Stimulated activated CD4-positive, alpha-beta T cell treated with anti-CD3 and anti-CD28 coated beads, Interleukin-1b, Interleukin-23, amount 100 ng/mL, for 48 hours (primary cell): ENCODE measurements around the gene FGFR2.

ENCODE experiments used
- DNase-seq: peaks from one replicate; pipeline ENCODE4 v3.0.0-alpha.2; 2020

FGFR2 gene

GRCh38 chr10:121442086-121442935 is 155.9 kb downstream of the FGFR2 start:
- DNase-seq: no peak

DNA sequence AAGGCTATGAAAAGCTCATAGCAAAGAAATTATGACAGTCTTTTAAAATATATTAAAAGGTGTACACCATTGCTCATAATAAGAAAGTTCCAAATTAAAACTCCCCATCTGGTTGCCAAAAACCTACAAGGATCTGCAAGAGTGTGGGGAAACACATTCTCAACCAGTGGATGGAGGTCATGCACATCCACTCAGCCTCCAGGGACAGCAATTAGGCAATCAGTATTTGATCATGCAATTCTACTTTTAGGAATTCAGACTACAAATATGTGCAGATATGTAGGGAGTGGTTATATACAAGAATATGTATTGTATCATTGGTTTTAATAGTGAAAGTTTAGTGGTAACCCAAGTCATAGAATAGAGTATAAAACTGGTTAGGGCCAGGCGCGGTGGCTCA is 157.8 kb downstream of the FGFR2 start:
- DNase-seq: no peak

GRCh38 chr10:121438333-121438732 is 159.9 kb downstream of the FGFR2 start:
- no peak for DNase-seq

- DNase-seq: no peak
Observed at GRCh38 chr10:121437596-121437995, 160.6 kb downstream of the FGFR2 start.

GRCh38 chr10:121436630-121437341 is 161.5 kb downstream of the FGFR2 start:
- DNase-seq: no peak

GRCh38 chr10:121436281-121436629 is 162.0 kb downstream of the FGFR2 start:
- DNase-seq: no peak

DNA sequence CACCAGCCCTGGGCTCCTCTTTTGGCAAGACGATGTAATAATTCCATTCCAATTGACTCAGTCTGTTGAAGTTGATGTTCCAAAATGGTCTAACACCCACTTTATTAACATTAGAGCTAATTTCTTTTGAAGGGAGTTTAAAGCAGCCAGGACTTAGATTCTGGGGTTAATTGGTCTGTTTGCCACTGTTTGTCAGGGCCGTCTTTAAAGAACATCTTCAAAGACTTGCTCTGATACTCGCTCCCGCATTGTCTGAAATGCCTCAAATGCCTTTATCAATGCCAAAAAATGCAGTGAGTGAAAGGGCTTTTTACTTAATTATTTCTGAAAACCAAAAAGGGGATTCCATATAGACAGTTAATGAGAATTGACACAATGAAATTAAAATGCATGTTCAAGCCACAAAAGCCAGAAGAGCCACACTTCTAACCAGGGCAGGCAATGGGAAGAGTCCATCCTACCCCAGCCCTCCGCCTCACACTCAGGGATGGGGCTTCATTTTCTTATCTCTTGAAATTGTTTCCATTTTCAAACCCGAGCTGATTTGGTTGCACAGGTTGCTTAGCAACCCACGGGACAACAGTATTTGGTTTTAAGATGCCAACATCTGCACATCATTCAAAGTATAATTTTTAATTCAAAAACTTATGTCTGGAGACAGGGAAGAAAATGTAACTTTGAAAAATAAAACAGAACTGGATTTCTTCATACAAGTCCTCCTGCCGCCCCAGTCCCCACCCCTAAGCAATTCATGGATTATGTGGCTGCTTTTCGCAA is 163.0 kb downstream of the FGFR2 start:
- no peak for DNase-seq

GRCh38 chr10:121433965-121434364 is 164.3 kb downstream of the FGFR2 start:
- DNase-seq: no peak

GRCh38 chr10:121428867-121429266 is 169.4 kb downstream of the FGFR2 start:
- no peak for DNase-seq
